ENCODE data around the gene C1orf232. TPM values are rescaled to one million over a fixed set of nuclear protein-coding genes. Genes with fewer than 3 reads are reported as not detected.

Gene C1orf232
- total and polyA plus RNA-seq, 9 of the 15 experiments (the other 6 are each of a cell fraction or from before 2014, with no cell fraction given) = not detected

DNA sequence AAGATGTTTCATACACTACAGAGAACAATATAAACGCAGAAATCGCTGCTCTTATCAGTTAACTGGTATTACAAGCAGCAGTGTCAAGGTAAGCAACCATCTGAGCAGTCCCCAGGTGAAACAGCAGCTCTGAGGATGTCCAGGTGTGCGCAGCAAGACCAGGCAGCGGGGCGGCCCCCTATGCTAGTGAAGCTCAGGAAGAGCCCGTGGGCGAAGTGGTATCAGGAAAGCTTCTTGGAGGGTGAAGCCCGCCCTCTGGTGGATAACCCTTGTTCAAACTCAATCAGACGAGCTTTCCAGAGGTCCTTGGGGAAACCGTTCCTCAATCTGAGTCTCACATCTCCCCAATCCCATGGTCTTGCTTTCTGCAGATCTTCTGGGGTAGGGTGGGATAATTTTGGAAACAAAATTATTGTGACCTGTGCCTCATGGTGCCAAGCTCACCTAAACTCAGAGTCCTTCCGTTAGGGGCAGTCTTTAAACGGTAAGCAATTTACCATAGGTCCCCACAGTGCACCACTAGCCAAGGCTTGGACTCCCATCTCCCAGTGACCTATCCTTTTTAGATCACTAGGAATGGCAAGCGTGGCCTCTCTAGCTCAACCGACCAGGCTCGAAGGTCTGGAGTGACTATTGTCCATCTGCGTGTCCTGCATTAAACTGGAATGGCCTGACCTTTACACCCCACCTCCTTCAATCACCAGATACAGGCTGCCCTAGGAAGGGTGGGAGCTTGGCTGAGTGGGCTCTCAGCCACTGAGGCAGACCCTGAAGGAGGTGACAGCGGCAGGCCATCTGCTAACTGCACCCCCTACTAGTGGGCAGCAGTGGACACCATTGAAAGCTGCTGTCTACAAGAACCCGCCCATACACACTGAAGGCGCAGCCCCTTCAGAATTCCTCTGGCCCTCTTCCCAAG is 23.5 kb downstream of the C1orf232 start (continued):
- TF ChIP-seq FOSL1 (tag; conservative IDR thresholded peaks at IDR 0.05) (peak; percentile 23; the same call in 1 of the 2 replicates), ZNF24 (IDR thresholded peaks at IDR 0.05) (0 out of 2 replicates have a peak, but pooled peaks have one; percentile 20), TEAD4 (IDR thresholded peaks at IDR 0.05; ENCODE audit: low read length) (no peak), TEAD4 (CRISPR knock-in tag; IDR thresholded peaks at IDR 0.05; ENCODE audit: borderline replicate concordance) (no peak), BRD9 (IDR thresholded peaks at IDR 0.05; ENCODE audit: low read depth, partially characterized antibody) (peak; percentile 75), ZBTB7A (IDR thresholded peaks at IDR 0.05; ENCODE audit: borderline replicate concordance, control insufficient read depth, low read depth, low read length) (peak; percentile 35; the same call in 1 of the 2 replicates), FIP1L1 (IDR thresholded peaks at IDR 0.05; ENCODE audit: low read depth, low read length, poor library complexity, severe bottlenecking) (no peak), SMAD3 (CRISPR knock-in tag; conservative IDR thresholded peaks at IDR 0.05) (0 out of 2 replicates have a peak, but pooled peaks have one; percentile 33), ATF1 (CRISPR knock-in tag; IDR thresholded peaks at IDR 0.05) (no peak), ATF1 (tag; IDR thresholded peaks at IDR 0.05) (0 out of 2 replicates have a peak, but pooled peaks have one; percentile 38), ZNF217 (CRISPR knock-in tag; IDR thresholded peaks at IDR 0.05) (no peak), KAT8 (IDR thresholded peaks at IDR 0.05; ENCODE audit: low read depth) (no peak), NFATC3 (IDR thresholded peaks at IDR 0.05) (no peak), PRPF4 (IDR thresholded peaks at IDR 0.05; ENCODE audit: insufficient read depth, low read depth, low read length, poor library complexity, severe bottlenecking) (no peak), TFAP4 (CRISPR knock-in tag; IDR thresholded peaks at IDR 0.05; ENCODE audit: borderline replicate concordance) (peak; percentile 67; the same call in 1 of the 2 replicates), GABPB1 (CRISPR knock-in tag; IDR thresholded peaks at IDR 0.05) (peak; percentile 69), SAFB2 (IDR thresholded peaks at IDR 0.05; ENCODE audit: borderline replicate concordance, low read depth, low read length, severe bottlenecking) (no peak), ZNF197 (CRISPR knock-in tag; IDR thresholded peaks at IDR 0.05; ENCODE audit: low read depth) (no peak), C11orf30 (IDR thresholded peaks at IDR 0.05; ENCODE audit: low read depth) (no peak), PCBP2 (IDR thresholded peaks at IDR 0.05; ENCODE audit: low read depth, low read length, poor library complexity, severe bottlenecking) (no peak), EHMT2 (IDR thresholded peaks at IDR 0.05) (no peak)
- TF ChIP-seq, protein P1, sequence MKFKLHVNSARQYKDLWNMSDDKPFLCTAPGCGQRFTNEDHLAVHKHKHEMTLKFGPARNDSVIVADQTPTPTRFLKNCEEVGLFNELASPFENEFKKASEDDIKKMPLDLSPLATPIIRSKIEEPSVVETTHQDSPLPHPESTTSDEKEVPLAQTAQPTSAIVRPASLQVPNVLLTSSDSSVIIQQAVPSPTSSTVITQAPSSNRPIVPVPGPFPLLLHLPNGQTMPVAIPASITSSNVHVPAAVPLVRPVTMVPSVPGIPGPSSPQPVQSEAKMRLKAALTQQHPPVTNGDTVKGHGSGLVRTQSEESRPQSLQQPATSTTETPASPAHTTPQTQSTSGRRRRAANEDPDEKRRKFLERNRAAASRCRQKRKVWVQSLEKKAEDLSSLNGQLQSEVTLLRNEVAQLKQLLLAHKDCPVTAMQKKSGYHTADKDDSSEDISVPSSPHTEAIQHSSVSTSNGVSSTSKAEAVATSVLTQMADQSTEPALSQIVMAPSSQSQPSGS (CRISPR knock-in tag; IDR thresholded peaks at IDR 0.05) = no peak
- TF ChIP-seq, protein P2, sequence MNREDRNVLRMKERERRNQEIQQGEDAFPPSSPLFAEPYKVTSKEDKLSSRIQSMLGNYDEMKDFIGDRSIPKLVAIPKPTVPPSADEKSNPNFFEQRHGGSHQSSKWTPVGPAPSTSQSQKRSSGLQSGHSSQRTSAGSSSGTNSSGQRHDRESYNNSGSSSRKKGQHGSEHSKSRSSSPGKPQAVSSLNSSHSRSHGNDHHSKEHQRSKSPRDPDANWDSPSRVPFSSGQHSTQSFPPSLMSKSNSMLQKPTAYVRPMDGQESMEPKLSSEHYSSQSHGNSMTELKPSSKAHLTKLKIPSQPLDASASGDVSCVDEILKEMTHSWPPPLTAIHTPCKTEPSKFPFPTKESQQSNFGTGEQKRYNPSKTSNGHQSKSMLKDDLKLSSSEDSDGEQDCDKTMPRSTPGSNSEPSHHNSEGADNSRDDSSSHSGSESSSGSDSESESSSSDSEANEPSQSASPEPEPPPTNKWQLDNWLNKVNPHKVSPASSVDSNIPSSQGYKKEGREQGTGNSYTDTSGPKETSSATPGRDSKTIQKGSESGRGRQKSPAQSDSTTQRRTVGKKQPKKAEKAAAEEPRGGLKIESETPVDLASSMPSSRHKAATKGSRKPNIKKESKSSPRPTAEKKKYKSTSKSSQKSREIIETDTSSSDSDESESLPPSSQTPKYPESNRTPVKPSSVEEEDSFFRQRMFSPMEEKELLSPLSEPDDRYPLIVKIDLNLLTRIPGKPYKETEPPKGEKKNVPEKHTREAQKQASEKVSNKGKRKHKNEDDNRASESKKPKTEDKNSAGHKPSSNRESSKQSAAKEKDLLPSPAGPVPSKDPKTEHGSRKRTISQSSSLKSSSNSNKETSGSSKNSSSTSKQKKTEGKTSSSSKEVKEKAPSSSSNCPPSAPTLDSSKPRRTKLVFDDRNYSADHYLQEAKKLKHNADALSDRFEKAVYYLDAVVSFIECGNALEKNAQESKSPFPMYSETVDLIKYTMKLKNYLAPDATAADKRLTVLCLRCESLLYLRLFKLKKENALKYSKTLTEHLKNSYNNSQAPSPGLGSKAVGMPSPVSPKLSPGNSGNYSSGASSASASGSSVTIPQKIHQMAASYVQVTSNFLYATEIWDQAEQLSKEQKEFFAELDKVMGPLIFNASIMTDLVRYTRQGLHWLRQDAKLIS (CRISPR knock-in tag; IDR thresholded peaks at IDR 0.05) = 0 out of 2 replicates have a peak, but pooled peaks have one; percentile 56
